ENCODE measurements around the gene TRPC4AP. TPM values are rescaled to one million over a fixed set of nuclear protein-coding genes. Genes with fewer than 3 reads are reported as not detected.

The TRPC4AP gene
- polyA plus RNA-seq, 5 donors = 60.6 to 69.3 (median 64.9) TPM

GRCh38 chr20:34989670-34990069 lies 102.9 kb downstream of the TRPC4AP start:
- DNase-seq = no peak

- no peak for DNase-seq
These were observed 103.5 kb downstream of the TRPC4AP start for GRCh38 chr20:34989118-34989517.

- DNase-seq = no peak
These were observed 104.4 kb downstream of the TRPC4AP start for GRCh38 chr20:34988191-34988540.

GRCh38 chr20:34987288-34988190 lies 105.1 kb downstream of the TRPC4AP start:
- peak; percentile 22 to 35 for DNase-seq

GRCh38 chr20:34986311-34987287 lies 106.0 kb downstream of the TRPC4AP start:
- DNase-seq = no peak

- no peak for DNase-seq
These were observed 106.9 kb downstream of the TRPC4AP start for GRCh38 chr20:34985461-34986310.

GRCh38 chr20:34984756-34985261 lies 107.8 kb downstream of the TRPC4AP start:
- DNase-seq = no peak

- no peak for DNase-seq
These were observed 108.4 kb downstream of the TRPC4AP start for GRCh38 chr20:34983995-34984735.

- DNase-seq = no peak
These were observed 109.4 kb downstream of the TRPC4AP start for GRCh38 chr20:34983089-34983820.

- DNase-seq = no peak
These were observed 110.1 kb downstream of the TRPC4AP start for GRCh38 chr20:34982270-34983088.

GRCh38 chr20:34980543-34981233 lies 111.9 kb downstream of the TRPC4AP start:
- DNase-seq = no peak

GRCh38 chr20:34979366-34980153 lies 113.0 kb downstream of the TRPC4AP start:
- no peak for DNase-seq

GRCh38 chr20:34978092-34978744 lies 114.4 kb downstream of the TRPC4AP start:
- no peak for DNase-seq

GRCh38 chr20:34977365-34978091 lies 115.1 kb downstream of the TRPC4AP start:
- no peak for DNase-seq

- no peak for DNase-seq
These were observed 116.3 kb downstream of the TRPC4AP start for GRCh38 chr20:34976286-34976685.

- no peak for DNase-seq
These were observed 118.4 kb downstream of the TRPC4AP start for GRCh38 chr20:34974246-34974645.
